Measurements from ENCODE around the gene P2RX2.

GRCh38 chr12:132576701-132577100, 41.9 kb upstream of the P2RX2 start:
- TF ChIP-seq, protein P1, sequence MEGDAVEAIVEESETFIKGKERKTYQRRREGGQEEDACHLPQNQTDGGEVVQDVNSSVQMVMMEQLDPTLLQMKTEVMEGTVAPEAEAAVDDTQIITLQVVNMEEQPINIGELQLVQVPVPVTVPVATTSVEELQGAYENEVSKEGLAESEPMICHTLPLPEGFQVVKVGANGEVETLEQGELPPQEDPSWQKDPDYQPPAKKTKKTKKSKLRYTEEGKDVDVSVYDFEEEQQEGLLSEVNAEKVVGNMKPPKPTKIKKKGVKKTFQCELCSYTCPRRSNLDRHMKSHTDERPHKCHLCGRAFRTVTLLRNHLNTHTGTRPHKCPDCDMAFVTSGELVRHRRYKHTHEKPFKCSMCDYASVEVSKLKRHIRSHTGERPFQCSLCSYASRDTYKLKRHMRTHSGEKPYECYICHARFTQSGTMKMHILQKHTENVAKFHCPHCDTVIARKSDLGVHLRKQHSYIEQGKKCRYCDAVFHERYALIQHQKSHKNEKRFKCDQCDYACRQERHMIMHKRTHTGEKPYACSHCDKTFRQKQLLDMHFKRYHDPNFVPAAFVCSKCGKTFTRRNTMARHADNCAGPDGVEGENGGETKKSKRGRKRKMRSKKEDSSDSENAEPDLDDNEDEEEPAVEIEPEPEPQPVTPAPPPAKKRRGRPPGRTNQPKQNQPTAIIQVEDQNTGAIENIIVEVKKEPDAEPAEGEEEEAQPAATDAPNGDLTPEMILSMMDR (conservative IDR thresholded peaks at IDR 0.05; ENCODE audit: low read depth in 2 of 2), result no peak
- TF ChIP-seq POLR2AphosphoS5 (IDR thresholded peaks at IDR 0.05; ENCODE audit: low read depth) (no peak), EZH2 (IDR thresholded peaks at IDR 0.05; ENCODE audit: low read depth, unreplicated experiment) (no peak), CREB1 (CRISPR knock-in tag; IDR thresholded peaks at IDR 0.05; ENCODE audit: low read depth) (no peak), JUNB (IDR thresholded peaks at IDR 0.05; ENCODE audit: unreplicated experiment) (no peak), EZH2phosphoT487 (IDR thresholded peaks at IDR 0.05; ENCODE audit: unreplicated experiment) (no peak), ZNF114 (CRISPR knock-in tag; IDR thresholded peaks at IDR 0.05) (no peak), REST (IDR thresholded peaks at IDR 0.05; ENCODE audit: unreplicated experiment) (no peak)
